Panc1 (cell line): ENCODE measurements around the gene CCDC12.

ENCODE experiments used
- CTCF ChIP-seq: fragments of 450-650 bp; IDR thresholded peaks from 2 replicates; pipeline ENCODE4 v1.5.1; 2017; ENCODE audit warnings: mild to moderate bottlenecking
- POLR2AphosphoS5 ChIP-seq: IDR thresholded peaks from 2 replicates; pipeline ENCODE4 v1.6.1; 2012; ENCODE audit warnings: mild to moderate bottlenecking, low read depth, low read length, moderate library complexity

- TF ChIP-seq CTCF (no peak), POLR2AphosphoS5 (no peak)
Measured at GRCh38 chr3:46883830-46884185, 92.7 kb downstream of the CCDC12 start.
